Occipital lobe (tissue), 2 donors: ENCODE data around the gene ANKRD11. TPM values are rescaled to one million over a fixed set of nuclear protein-coding genes. Genes with fewer than 3 reads are reported as not detected.

ENCODE experiments used
- DNase-seq: peaks from one replicate; lab custom pipeline; 2025; lab: John Stamatoyannopoulos, UW
- total RNA-seq: library from RNA; depleted of rRNA; stranded (reverse); fragments of >200 nt; gene quantifications from one replicate; pipeline ENCODE4 v1.2.3, GENCODE V29; 2014

ANKRD11 gene
- 27.5 TPM for total RNA-seq

DNA sequence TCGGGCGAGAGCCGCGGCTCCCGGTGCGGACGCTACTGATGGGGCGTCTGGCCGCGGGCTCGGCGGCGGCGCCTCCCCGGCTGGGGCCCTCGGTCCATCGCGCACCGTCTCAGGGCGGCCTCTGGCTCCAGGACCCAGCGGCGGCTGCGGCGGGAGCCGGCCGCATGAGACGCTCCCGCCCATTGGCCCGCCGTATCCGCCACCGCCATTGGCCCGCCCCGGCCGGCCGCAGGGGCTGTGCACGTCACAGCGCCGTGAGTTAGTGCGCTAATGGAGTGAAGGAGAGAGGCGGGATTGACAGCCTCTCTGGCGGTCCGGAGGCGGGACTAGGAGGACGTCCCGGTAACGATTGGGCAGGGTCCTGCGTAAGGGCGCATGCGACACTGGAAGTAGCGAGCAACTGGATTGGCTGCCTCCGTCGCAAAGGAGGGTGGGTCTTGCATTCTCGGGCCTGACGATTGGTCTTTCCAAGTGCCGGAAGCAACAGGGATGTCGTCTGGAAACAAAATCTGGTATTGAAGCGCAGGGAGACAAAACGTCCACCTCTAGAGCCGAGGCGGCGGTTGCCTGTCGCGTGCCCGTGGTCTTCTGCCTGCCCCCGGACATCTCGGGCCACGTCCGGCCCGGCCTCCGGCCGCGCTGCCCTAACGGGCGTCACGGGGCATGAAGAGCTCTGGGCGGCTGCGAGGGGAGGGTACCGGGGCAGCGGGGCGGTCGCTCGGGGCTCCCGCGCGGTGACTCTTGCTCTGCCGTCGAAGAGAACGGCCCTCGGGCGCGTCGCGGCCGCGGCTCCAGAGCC is at the start of gene ANKRD11:
TSS of gene ANKRD11 (minus strand) at position 123 of the 799 bp plus-strand sequence. CDS start 173,542 bp downstream, outside the sequence.
- peak; percentile 99 for DNase-seq

DNA sequence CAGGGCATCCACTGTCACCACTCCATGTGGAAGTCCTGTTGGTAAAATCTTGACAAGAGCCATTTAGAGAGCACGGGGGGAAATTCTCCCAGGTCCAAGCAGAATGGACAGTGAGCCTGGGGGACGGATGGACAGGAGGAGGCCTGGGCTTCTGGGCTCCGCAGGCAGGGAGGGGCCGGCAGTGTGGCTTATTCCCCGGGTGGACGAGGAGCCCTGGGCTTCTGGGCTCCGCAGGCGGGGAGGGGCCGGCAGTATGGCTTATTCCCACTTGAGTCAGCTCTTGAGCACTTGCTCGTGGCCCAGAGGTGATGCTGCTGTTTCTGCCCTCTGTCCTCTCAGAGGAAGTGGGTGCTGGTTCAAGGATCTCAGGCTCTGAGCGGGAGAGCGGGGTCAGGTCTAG is 47.9 kb upstream of the ANKRD11 start:
- DNase-seq: no peak

DNA sequence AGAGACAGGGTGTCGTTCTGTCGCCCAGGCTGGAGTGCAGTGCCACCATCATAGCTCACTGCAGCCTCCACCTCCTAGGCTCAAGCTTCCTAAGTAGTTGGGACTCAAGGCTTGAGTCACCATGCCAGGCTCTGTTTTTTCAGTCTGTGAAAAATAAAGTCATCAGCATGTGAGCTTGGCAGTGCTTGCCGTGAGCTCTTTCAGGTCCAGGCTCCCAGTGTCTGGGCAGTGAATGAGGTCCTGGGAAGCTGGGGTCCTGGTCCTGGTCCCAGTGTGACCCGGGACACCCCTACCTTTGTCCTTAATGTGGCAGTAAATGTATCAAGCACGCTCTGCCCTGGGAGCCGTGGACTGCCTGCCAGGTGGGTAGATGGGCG is 47.2 kb upstream of the ANKRD11 start:
- DNase-seq: no peak

DNA sequence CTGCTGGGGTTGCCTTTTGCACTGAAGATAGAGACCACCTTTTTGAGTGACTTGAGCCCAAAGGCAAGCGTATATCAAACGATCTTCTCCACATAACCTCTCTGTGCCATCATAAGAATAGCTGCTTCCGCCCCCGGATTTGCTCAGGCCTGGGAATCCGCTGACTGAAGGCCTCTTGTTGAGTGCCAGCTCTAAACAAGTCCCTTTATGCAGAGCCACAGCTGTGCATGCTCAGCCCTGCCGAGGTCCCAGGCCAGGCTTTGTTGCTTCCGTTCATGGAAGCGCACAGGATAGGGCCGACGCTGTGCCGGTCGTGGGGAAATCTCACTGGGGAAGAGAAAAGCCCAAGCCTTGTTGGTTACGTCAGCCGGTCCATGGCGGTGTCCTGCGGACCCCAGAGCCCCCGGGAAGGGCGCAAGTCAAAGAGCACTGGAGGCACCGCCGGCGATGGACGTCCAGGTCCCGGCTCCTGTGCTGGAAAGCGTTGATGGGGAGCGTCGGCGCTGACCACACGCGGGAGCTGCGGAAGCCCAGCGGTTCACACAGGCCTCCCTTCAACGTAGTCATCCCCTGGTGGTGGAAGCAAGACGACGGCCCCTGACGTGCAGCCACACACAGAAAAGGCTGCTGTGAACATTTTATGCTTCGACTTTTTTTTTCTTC is 46.7 kb upstream of the ANKRD11 start:
- DNase-seq: peak; percentile 66

DNA sequence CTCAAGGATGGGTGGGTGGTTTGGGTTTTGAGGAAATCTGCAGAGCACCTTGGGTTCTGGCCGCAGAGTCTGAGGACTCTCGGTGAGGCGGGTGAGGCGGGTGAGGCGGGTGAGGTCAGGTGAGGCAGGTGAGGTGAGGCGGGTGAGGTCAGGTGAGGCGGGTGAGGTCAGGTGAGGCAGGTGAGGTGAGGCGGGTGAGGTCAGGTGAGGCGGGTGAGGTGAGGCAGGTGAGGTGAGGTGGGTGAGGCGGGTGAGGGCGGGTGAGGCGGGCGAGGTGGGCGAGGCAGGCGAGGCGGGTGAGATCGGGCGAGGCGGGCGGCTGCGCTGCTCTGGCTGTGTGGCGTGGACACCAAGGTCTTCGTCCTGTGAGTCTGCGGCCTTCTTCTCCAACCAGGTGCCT is 46.0 kb upstream of the ANKRD11 start:
- no peak for DNase-seq

DNA sequence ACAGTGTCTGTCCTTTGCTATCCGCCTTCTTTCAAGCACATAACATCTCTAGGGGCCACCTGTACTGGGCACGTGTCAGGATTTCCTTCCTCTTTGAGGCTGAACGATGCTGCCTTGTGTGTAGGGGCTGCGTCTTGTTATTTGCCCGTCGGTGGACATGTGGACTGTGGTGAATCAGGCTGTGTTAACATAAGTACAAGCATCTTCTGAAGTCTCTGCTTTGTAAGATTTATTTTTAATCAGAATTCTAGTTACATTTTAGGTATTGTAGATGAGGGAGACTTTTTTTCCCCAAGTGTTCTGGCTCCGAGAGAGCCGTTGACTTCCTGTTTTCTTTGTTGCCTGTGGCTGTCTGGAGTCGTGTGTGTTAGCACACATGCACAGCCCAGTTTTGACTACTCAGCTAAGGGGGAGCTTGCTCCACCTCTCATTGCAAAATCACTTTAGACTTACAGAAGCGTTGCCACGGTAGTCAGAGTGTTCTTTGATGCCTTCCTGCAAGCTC is 43.9 kb upstream of the ANKRD11 start:
- no peak for DNase-seq

DNA sequence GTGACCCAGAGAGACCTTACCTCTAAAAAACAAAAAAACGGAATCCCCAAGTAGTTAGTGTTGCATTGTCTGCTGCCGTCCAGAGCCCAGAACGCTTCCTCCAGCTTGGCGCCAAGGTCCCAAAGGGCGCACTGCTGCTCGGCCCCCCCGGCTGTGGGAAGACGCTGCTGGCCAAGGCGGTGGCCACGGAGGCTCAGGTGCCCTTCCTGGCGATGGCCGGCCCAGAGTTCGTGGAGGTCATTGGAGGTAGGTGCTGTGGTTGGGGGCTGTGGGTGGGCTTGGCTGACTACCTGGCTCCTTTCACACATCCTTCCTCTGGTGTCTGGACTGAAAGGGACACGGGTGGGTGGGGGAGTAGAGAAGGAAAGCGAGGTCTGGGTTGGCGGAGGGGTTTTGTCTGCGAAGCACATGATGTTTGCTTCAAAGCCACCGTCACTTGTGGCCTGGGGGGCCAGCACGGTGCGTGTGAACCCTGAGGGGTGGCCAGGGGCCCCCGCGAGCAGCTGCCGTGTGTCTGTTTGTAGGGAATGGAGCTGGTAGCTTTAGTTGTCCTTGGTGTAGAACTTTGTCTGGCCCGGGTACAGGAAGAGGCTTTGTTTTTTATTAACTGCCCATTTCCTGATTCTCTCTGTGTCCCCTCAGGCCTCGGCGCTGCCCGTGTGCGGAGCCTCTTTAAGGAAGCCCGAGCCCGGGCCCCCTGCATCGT is 41.6 kb upstream of the ANKRD11 start:
- no peak for DNase-seq

DNA sequence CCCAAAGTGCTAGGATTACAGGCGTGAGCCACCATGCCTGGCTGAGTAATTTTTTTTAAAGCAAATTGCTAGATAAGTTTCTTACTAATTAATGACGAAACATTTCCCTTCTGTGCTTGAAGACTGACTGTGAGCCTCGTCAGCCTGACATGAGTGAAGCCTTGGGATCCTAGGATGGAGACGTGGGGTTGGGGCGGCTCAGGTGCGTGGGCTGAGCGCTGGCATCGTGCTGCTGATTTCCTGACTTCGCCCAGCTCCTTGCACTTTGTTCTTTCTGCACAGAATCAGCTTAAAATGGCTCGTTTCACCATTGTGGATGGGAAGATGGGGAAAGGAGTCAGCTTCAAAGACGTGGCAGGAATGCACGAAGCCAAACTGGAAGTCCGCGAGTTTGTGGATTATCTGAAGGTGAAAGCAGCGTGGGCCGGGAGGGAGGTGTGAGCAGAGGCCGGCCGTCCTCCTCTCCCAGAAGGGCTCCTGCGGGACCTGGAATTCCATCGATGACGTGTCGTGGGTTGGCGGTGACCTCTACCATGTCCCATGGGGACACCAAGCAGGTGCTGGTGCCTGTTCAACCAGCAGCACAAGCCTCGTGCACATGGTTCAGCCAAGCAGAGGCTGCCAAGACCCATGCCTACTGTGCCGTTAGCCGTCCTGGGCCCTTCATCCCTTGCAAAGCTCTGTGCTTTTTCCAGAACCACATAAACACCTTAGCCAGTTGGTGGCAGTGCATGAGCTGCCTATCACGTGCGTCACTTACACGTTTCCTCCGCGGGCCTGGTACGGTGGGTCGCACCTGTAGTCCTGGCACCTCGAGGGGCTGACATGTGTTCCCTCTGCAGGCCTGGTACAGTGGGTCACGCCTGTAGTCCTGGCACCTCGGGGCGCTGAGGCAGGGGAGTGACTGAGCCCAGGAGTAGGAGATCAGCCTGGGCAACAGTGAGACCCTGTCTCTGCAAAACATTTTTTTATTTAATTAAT is 40.3 kb upstream of the ANKRD11 start:
- DNase-seq: no peak

DNA sequence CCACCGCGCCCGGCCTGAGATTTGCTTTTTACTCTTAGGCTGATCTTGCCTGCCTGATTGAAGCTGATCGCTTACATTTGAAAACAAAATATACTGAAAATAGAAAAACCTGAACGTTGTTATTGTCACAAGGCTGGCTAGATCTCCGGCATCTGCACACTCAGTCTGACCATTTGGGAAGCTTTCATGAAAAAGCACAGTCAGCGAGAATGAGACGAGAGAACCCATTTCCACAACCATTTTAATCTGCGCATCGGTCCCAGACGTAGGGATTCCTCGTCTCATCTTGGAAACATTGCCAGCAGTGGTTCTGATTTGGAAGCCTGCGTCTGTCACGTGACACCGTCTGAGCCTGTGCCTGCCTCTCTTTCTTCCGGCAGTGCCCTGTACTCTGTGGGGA is 38.7 kb upstream of the ANKRD11 start:
- DNase-seq: no peak

DNA sequence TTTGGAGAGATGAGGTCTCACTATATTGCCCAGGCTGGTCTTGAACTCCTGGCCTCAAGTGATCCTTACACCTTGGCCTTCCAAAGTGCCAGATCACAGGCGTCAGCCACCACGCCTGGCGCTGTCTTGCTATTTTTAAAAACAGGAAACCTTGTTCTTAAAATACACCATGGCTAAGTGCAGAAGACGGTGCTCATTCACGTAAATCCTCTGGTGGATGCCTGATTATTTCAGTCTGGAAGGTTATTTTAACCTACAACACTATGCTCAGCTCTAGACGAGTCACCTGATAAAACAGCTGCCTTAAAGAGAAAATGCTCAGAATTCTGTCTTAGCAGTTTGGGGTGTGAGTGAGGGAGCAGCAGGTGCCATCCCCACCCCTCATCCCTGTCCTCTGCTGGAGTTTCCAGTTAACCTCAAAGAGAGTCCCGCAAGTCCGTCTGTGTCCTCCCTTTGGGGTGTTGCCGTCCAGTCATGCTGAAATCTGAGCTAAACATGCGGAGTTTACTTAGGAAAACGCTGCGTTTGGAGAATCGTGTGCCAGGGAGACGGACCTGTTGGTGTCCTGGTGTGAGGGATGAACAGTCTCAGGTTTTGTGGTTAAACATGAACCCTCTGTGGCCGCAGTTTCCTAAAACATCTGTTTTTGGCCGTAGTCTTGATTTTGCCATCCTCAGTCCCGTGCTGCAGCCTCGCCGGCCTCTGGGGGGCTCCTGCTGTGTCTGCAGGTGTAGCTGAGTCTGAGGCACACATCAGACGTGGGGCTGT is 35.0 kb upstream of the ANKRD11 start:
- DNase-seq: no peak

DNA sequence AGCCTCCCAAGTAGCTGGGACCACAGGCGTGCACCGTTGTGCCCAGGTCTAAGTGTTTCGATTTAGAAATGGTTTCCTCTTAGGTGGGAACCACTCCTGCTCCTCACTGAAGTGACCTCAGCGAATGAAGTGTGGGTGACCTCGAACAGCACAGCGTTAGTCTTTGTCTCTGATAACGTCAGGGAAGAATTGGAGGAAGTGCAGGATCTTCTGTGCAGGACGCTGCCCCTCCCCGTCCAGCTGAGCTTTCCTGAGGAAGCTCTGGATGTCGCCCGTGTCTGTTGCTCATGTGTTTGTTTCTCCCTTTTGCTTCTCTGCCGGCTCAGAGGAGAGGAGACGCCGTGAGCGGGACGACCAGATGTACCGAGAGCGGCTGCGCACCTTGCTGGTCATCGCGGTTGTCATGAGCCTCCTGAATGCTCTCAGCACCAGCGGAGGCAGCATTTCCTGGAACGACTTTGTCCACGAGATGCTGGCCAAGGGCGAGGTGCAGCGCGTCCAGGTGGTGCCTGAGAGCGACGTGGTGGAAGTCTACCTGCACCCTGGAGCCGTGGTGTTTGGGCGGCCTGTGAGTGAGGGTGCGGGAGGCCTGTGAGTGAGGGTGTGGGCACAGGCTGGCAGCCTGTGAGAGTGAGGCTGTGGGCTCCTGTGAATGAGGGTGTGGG is 33.5 kb upstream of the ANKRD11 start:
- DNase-seq: no peak

DNA sequence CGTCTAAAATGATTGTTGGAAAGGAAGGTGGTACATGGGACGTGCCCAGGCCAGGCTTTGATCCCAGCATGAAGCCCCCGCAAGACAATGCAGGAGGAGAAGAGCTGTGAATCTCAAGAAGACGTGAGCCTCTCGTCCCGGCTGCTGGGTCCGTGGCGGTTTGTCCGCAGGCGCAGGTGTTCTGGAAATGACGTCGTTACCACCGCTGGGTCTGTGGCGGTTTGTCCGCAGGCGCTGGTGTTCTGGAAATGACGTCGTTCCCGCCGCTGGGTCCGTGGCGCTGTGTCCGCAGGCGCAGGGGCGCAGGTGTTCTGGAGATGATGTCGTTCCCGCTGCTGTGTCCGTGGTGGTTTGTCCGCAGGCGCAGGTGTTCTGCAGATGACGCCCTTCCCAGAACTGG is 31.9 kb upstream of the ANKRD11 start:
- no peak for DNase-seq

DNA sequence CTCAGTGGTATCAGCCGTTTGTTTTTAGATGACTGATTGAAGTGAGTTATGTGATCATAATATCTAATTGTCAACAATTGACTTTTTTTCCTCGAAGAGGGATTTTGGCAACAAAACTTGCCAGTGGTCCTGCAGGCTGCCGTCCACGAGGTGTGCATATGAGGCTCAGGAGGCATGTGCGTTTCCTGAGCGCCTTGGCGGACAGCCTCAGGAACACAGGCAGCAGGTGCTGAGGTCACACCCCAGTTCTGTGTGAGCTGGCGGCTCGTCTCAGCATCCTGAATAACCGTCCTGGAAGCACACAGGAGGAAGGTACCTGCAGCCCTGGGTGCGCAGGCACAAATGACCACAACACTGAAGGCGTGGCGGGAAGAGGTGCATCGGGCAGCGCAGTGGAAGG is 29.5 kb upstream of the ANKRD11 start:
- no peak for DNase-seq

DNA sequence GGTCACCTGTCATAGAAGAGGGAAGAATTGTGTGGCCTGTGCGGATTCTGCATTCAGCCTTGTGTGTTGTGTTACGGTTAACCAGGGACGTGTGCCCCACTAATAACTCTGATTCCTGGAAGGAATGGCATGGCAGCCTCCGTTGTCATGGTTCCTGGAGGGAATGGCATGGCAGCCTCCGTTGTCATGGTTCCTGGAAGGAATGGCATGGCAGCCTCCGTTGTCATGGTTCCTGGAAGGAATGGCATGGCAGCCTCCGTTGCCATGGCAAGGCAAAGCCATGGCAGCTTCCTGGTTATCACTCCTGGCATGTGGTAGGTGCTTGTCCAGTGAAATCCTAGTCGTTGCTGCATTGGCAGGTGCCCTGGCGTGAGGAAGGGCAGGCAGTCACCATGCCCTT is 26.8 kb upstream of the ANKRD11 start:
- no peak for DNase-seq

DNA sequence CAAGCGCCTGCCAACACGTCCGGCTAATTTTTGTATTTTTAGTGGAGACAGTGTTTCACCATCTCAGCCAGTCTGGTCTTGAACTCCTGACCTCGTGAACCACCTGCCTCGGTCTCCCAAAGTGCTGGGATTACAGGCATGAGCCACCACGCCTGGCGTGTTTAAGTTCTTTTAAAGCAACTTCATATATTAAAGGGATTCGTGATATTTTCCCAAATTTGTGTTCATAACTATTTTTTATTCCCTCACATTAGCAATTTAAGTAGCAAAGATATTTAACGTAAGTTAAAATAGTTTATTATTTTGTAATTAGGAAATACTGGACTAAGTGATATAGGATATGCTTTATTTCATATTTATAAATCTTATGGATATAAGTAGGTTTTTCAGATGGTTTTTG is 22.1 kb upstream of the ANKRD11 start:
- DNase-seq: no peak

DNA sequence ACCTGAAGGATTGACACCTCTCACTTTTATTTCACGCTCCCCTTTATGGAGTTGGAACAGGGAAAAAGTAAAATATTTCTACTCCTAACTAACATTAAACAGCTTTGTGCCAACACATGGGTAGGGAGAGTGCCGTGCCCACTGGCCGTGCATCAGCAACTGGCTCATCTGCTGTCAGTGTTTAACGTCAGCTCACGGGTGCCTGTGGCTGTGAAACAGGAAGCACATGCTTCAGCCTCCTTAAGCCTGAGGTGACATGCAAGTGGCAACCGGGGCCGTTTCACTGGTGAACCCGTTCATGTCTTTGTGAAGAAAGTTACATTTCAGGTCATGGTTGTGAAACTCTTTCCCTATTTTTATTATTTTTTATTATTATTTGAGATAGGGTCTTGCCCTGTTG is 21.0 kb upstream of the ANKRD11 start:
- DNase-seq: no peak

DNA sequence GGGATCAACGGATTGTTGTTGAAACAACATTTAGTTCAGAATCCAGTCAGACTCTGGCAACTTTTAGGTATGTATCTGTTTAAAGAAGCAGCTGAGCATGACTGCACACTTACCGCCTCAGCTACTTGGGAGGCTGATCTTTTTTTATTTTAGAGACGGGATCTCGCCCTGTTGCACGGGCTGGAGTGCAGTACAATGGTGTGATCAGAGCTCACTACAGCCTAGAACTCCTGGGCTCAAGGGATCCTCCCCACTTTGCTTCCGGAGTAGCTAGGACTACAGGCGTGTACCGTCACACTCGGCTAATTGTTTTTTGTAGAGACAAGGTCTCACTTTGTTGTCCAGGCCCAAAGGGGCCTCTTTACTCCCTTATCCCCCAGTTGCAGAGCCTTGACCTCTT is 20.2 kb upstream of the ANKRD11 start:
- no peak for DNase-seq

DNA sequence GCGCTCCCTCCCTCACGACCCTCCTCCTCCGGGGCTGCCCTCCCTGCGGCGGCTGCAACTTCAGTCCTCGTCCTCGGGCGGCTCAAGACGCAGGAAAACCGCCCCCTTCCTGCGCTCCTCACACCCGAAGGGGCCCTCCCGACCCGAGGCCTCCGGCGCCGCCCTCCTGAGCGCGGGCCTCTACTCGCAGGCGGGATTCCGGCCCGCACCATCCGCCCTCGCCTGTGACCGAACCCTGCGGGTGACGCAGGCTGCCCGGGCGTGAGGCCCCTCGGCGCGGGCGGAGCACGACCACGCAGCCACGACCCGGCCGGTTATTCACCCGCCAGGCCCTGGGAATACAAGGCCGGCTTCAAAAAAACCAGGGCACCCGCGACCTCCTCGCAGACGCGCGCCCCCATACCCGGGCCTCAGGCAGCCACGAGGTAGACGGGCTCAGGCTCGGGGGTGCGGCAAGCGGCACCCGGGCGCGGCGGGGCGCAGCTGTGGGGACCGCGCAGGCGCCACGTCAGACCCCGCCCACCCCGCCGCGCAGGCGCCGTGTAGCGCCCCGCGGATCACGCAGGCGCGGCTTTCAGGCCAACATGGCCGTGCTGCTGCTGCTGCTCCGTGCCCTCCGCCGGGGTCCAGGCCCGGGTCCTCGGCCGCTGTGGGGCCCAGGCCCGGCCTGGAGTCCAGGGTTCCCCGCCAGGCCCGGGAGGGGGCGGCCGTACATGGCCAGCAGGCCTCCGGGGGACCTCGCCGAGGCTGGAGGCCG is 17.7 kb upstream of the ANKRD11 start, which contains the start of gene SPG7:
TSS of gene SPG7 (plus strand) at position 570 of the 757 bp plus-strand sequence. CDS start at position 585, 15 bp downstream.
- DNase-seq: peak; percentile 74
